GM18867 (cell line): ENCODE measurements around the gene NIPA2.

Experiments
- ATAC-seq: cut with Tn5 transposase; IDR thresholded peaks from one replicate; pipeline ENCODE4 v1.9.1; 2021; ENCODE audit warnings: mild to moderate bottlenecking, moderate library complexity; ENCODE audit not compliant: unreplicated experiment

NIPA2 gene

GRCh38 chr15:22874966-22875365 lies 36.5 kb downstream of the NIPA2 start:
- ATAC-seq: no peak

GRCh38 chr15:22877117-22877516 lies 38.7 kb downstream of the NIPA2 start:
- no peak for ATAC-seq

GRCh38 chr15:22877607-22878006 lies 39.1 kb downstream of the NIPA2 start:
- ATAC-seq: no peak

GRCh38 chr15:22878103-22878502 lies 39.6 kb downstream of the NIPA2 start:
- no peak for ATAC-seq

- no peak for ATAC-seq
Observed at GRCh38 chr15:22880068-22880980, 41.9 kb downstream of the NIPA2 start.

GRCh38 chr15:22880981-22881738 lies 42.7 kb downstream of the NIPA2 start:
- ATAC-seq: no peak

- no peak for ATAC-seq
Observed at GRCh38 chr15:22881739-22882440, 43.4 kb downstream of the NIPA2 start.

- no peak for ATAC-seq
Observed at GRCh38 chr15:22883196-22883595, 44.7 kb downstream of the NIPA2 start.

GRCh38 chr15:22884344-22884743 lies 45.9 kb downstream of the NIPA2 start:
- no peak for ATAC-seq

- no peak for ATAC-seq
Observed at GRCh38 chr15:22885120-22885519, 46.7 kb downstream of the NIPA2 start.

GRCh38 chr15:22887157-22887951 lies 48.9 kb downstream of the NIPA2 start:
- no peak for ATAC-seq

- no peak for ATAC-seq
Observed at GRCh38 chr15:22888120-22888859, 49.8 kb downstream of the NIPA2 start.

GRCh38 chr15:22889146-22889818 lies 50.8 kb downstream of the NIPA2 start:
- ATAC-seq: no peak

- no peak for ATAC-seq
Observed at GRCh38 chr15:22890296-22890695, 51.8 kb downstream of the NIPA2 start.

GRCh38 chr15:22891426-22892210 lies 53.2 kb downstream of the NIPA2 start:
- no peak for ATAC-seq

- ATAC-seq: no peak
Observed at GRCh38 chr15:22892333-22892732, 53.9 kb downstream of the NIPA2 start.

GRCh38 chr15:22893081-22893480 lies 54.6 kb downstream of the NIPA2 start:
- ATAC-seq: no peak

- no peak for ATAC-seq
Observed at GRCh38 chr15:22893881-22894280, 55.4 kb downstream of the NIPA2 start.
